HG02970 (cell line): Measurements from ENCODE around the gene DOCK1.

Experiments used
- ATAC-seq: cut with Tn5 transposase; IDR thresholded peaks from one replicate; pipeline ENCODE4 v1.9.1; 2021; ENCODE audit warnings: mild to moderate bottlenecking, moderate library complexity, moderate number of reproducible peaks; ENCODE audit not compliant: unreplicated experiment, low FRiP score

The DOCK1 gene

GRCh38 chr10:127157089-127157488 lies 251.9 kb downstream of the DOCK1 start:
- no peak for ATAC-seq

- no peak for ATAC-seq
Measured at GRCh38 chr10:127157506-127158200, 252.4 kb downstream of the DOCK1 start.

GRCh38 chr10:127158662-127159061 lies 253.4 kb downstream of the DOCK1 start:
- no peak for ATAC-seq

GRCh38 chr10:127159648-127160245 lies 254.5 kb downstream of the DOCK1 start:
- ATAC-seq, result no peak

GRCh38 chr10:127161482-127161881 lies 256.3 kb downstream of the DOCK1 start:
- no peak for ATAC-seq

- ATAC-seq, result no peak
Measured at GRCh38 chr10:127162841-127163240, 257.6 kb downstream of the DOCK1 start.

GRCh38 chr10:127168261-127168660 lies 263.0 kb downstream of the DOCK1 start:
- no peak for ATAC-seq

GRCh38 chr10:127174866-127175265 lies 269.6 kb downstream of the DOCK1 start:
- ATAC-seq, result no peak

GRCh38 chr10:127175357-127176110 lies 270.3 kb downstream of the DOCK1 start:
- no peak for ATAC-seq

- ATAC-seq, result no peak
Measured at GRCh38 chr10:127176649-127177048, 271.4 kb downstream of the DOCK1 start.

GRCh38 chr10:127179612-127180250 lies 274.5 kb downstream of the DOCK1 start:
- ATAC-seq, result no peak

- ATAC-seq, result no peak
Measured at GRCh38 chr10:127182161-127182560, 276.9 kb downstream of the DOCK1 start.

- ATAC-seq, result no peak
Measured at GRCh38 chr10:127184582-127184981, 279.4 kb downstream of the DOCK1 start.

GRCh38 chr10:127186813-127187212 lies 281.6 kb downstream of the DOCK1 start:
- ATAC-seq, result no peak

- ATAC-seq, result no peak
Measured at GRCh38 chr10:127189226-127189625, 284.0 kb downstream of the DOCK1 start.

- ATAC-seq, result no peak
Measured at GRCh38 chr10:127190427-127190826, 285.2 kb downstream of the DOCK1 start.

- ATAC-seq, result no peak
Measured at GRCh38 chr10:127193125-127193524, 287.9 kb downstream of the DOCK1 start.

GRCh38 chr10:127194111-127194510 lies 288.9 kb downstream of the DOCK1 start:
- no peak for ATAC-seq

GRCh38 chr10:127194599-127194998 lies 289.4 kb downstream of the DOCK1 start:
- no peak for ATAC-seq

- ATAC-seq, result no peak
Measured at GRCh38 chr10:127195041-127195506, 289.8 kb downstream of the DOCK1 start.
